ENCODE measurements around the gene MX2. TPM values are rescaled to one million over a fixed set of nuclear protein-coding genes. Genes with fewer than 3 reads are reported as not detected.

The MX2 gene
- total and polyA plus RNA-seq, 8 donors, result 1.1 to 31.9 (median 1.9) TPM

GRCh38 chr21:41438425-41439113 is 76.7 kb downstream of the MX2 start:
- Histone ChIP-seq H3K27me3 (no peaks in the 10 kb centered on the region), H3K4me3 (no peak overlapping the region), H3K4me1 (no peaks in the 10 kb centered on the region), H3K27ac (no peak overlapping the region), H3K36me3 (peaks cover 0 to 100% of the 10 kb centered on the region in 2 donors), H3K9me3 (peaks cover 0 to 5% of the 10 kb centered on the region in 2 donors)
- TF ChIP-seq CTCF (IDR thresholded peaks at IDR 0.05), result no peak
- intact Hi-C loops (cut with DNase I), result no loop called here
- ATAC-seq (no peak), DNase-seq (no peak)

GRCh38 chr21:41439248-41439647 is 77.4 kb downstream of the MX2 start:
- Histone ChIP-seq H3K9me3 (peaks cover 0 to 5% of the 10 kb centered on the region in 2 donors), H3K4me1 (no peaks in the 10 kb centered on the region), H3K36me3 (peaks cover 0 to 100% of the 10 kb centered on the region in 2 donors), H3K27ac (no peak overlapping the region), H3K27me3 (no peaks in the 10 kb centered on the region), H3K4me3 (no peak overlapping the region)
- intact Hi-C loops (cut with DNase I), result no loop called here
- DNase-seq (no peak), ATAC-seq (no peak)
- TF ChIP-seq CTCF (IDR thresholded peaks at IDR 0.05), result no peak

- no peak for DNase-seq
- H3K9me3 ChIP-seq, result no peaks in the 10 kb centered on the region
- TF ChIP-seq CTCF (IDR thresholded peaks at IDR 0.05), result no peak
- ATAC-seq, result no peak
- no peaks in the 10 kb centered on the region for H3K27me3 ChIP-seq
- intact Hi-C loops (cut with DNase I), result no loop called here
- H3K4me3 ChIP-seq, result no peak overlapping the region
- peaks cover 0 to 100% of the 10 kb centered on the region in 2 donors for H3K36me3 ChIP-seq
- H3K4me1 ChIP-seq, result no peaks in the 10 kb centered on the region
- no peak overlapping the region for H3K27ac ChIP-seq
Measured at GRCh38 chr21:41441546-41441945, 79.7 kb downstream of the MX2 start.

- no peaks in the 10 kb centered on the region for H3K9me3 ChIP-seq
- intact Hi-C loops (cut with DNase I), result no loop called here
- no peak overlapping the region for H3K27ac ChIP-seq
- no peak for TF ChIP-seq CTCF (IDR thresholded peaks at IDR 0.05)
- ATAC-seq (no peak), DNase-seq (no peak)
- no peaks in the 10 kb centered on the region for H3K27me3 ChIP-seq
- no peak overlapping the region for H3K4me3 ChIP-seq
- peaks cover 0 to 100% of the 10 kb centered on the region in 2 donors for H3K36me3 ChIP-seq
- H3K4me1 ChIP-seq, result no peaks in the 10 kb centered on the region
Measured at GRCh38 chr21:41442481-41443186, 80.8 kb downstream of the MX2 start.

GRCh38 chr21:41443562-41443961 is 81.7 kb downstream of the MX2 start:
- H3K27me3 ChIP-seq, result no peaks in the 10 kb centered on the region
- H3K4me1 ChIP-seq, result no peaks in the 10 kb centered on the region
- intact Hi-C loops (cut with DNase I), result no loop called here
- H3K9me3 ChIP-seq, result no peaks in the 10 kb centered on the region
- ATAC-seq (no peak), DNase-seq (no peak)
- H3K27ac ChIP-seq, result no peak overlapping the region
- no peak for TF ChIP-seq CTCF (IDR thresholded peaks at IDR 0.05)
- no peak overlapping the region for H3K4me3 ChIP-seq
- H3K36me3 ChIP-seq, result peaks cover 0 to 100% of the 10 kb centered on the region in 2 donors

All from left lung (tissue), 10 donors.